ENCODE results near the gene SPEF1. TPM values are rescaled to one million over a fixed set of nuclear protein-coding genes. Genes with fewer than 3 reads are reported as not detected.
A peak's percentile ranks its signal among the peaks of the same experiment; 100 is the strongest.

SPEF1 gene
- total and polyA plus RNA-seq, 2 of the 13 experiments (the other 11 are each of a cell fraction or from before 2014, with no cell fraction given) = 0.11 to 0.27 TPM

DNA sequence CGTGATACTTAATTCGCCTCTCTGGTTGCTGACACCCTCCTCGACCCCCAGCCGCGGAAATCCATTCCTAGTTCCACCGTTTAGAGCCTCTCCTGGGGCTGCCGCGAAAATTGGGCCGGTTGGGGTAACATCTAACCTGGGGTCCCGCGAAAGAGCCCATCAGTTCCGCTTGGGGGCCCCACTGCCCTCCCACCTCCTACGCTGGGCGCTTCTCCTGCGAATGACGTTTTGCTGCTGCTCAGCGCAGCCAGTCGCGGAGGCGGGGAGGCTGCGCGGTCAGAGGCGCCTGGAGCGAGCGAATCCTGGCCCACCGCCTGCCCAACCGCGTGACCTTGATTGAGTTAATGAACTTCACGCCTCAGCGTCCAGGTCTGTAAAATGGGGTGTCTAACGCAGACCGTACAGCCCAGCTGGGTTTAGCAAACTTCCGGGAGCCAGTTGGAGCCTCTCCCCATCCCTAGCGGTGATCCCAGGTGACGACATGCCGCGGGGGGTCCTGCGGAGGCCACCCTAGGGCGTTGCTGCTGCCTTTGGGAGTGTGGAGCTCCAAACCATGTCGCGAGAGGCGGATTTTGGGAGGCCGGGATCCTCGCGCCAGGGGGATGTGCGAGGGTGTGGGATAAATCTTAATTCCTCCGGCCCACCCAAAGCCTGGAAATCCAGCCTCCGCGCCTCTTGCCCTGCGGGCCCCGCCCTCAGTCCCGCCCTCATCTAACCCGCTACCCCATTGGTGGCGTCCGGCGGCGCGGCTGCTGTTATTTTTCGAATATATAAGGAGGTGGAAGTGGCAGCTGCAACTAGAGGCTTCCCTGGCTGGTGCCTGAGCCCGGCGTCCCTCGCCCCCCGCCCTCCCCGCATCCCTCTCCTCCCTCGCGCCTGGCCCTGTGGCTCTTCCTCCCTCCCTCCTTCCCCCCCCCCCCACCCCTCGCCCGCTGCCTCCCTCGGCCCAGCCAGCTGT is 14.5 kb upstream of the SPEF1 start, which contains the start of gene CDC25B (continued):
- TF ChIP-seq MAFG (CRISPR knock-in tag; IDR thresholded peaks at IDR 0.05) (no peak; the same call in 1 of the 2 replicates), MAF1 (CRISPR knock-in tag; IDR thresholded peaks at IDR 0.05; ENCODE audit: borderline replicate concordance) (no peak), ZNF33A (CRISPR knock-in tag; IDR thresholded peaks at IDR 0.05; ENCODE audit: borderline replicate concordance) (no peak), NR2F6 (IDR thresholded peaks at IDR 0.05) (no peak; the same call in 1 of the 2 replicates), NR2F6 (CRISPR knock-in tag; IDR thresholded peaks at IDR 0.05) (0 out of 2 replicates have a peak, but pooled peaks have one; percentile 18), HNRNPH1 (optimal IDR thresholded peaks at IDR 0.05; ENCODE audit: low read depth, low read length) (no peak), KDM4B (CRISPR knock-in tag; IDR thresholded peaks at IDR 0.05) (no peak), ZBTB42 (CRISPR knock-in tag; IDR thresholded peaks at IDR 0.05) (0 out of 2 replicates have a peak, but pooled peaks have one; percentile 72), ZNF605 (CRISPR knock-in tag; IDR thresholded peaks at IDR 0.05) (peak; percentile 93), ATF1 (CRISPR knock-in tag; IDR thresholded peaks at IDR 0.05) (no peak), ZMAT5 (CRISPR knock-in tag; IDR thresholded peaks at IDR 0.05; ENCODE audit: borderline replicate concordance, low read depth) (no peak), NFIB (CRISPR knock-in tag; IDR thresholded peaks at IDR 0.05; ENCODE audit: borderline replicate concordance) (no peak), ZNF710 (CRISPR knock-in tag; IDR thresholded peaks at IDR 0.05; ENCODE audit: borderline replicate concordance) (no peak), ZNF143 (CRISPR knock-in tag; IDR thresholded peaks at IDR 0.05) (0 out of 2 replicates have a peak, but pooled peaks have one; percentile 22), HNF4G (IDR thresholded peaks at IDR 0.05; ENCODE audit: borderline replicate concordance, low read depth, low read length) (no peak), HNF4G (CRISPR knock-in tag; IDR thresholded peaks at IDR 0.05; ENCODE audit: borderline replicate concordance, low read depth) (no peak; the same call in 1 of the 2 replicates), PRDM15 (CRISPR knock-in tag; IDR thresholded peaks at IDR 0.05) (peak; percentile 14; the same call in 1 of the 2 replicates)
- TF ChIP-seq, protein P1, sequence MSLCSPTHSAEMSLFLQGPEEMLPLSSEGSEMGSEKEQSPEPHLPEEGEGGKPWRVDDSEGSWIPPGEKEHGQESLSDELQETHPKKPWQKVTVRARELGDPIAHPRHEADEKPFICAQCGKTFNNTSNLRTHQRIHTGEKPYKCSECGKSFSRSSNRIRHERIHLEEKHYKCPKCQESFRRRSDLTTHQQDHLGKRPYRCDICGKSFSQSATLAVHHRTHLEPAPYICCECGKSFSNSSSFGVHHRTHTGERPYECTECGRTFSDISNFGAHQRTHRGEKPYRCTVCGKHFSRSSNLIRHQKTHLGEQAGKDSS (CRISPR knock-in tag; IDR thresholded peaks at IDR 0.05; ENCODE audit: borderline replicate concordance, low read depth) = peak; percentile 86; the same call in 1 of the 2 replicates
- TF ChIP-seq, protein P2, sequence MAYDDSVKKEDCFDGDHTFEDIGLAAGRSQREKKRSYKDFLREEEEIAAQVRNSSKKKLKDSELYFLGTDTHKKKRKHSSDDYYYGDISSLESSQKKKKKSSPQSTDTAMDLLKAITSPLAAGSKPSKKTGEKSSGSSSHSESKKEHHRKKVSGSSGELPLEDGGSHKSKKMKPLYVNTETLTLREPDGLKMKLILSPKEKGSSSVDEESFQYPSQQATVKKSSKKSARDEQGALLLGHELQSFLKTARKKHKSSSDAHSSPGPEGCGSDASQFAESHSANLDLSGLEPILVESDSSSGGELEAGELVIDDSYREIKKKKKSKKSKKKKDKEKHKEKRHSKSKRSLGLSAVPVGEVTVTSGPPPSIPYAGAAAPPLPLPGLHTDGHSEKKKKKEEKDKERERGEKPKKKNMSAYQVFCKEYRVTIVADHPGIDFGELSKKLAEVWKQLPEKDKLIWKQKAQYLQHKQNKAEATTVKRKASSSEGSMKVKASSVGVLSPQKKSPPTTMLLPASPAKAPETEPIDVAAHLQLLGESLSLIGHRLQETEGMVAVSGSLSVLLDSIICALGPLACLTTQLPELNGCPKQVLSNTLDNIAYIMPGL (CRISPR knock-in tag; IDR thresholded peaks at IDR 0.05; ENCODE audit: borderline replicate concordance in 1 of 2, low read depth in 1 of 2) = peak; percentile 59 to 71; a peak in 3 of 4 replicates
